Lower leg skin (tissue), 3 donors: ENCODE measurements around the gene GPR135.
A peak's percentile ranks its signal among the peaks of the same experiment; 100 is the strongest.

Experiments
- POLR2A ChIP-seq, 2 donors: fragments of 450-650 bp; IDR thresholded peaks; one replicate each; pipeline ENCODE4 v1.6.1; 2016 to 2017; ENCODE audit warnings: antibody characterized with exemption in 2 of 2, mild to moderate bottlenecking in 1 of 2, moderate library complexity in 1 of 2
- TF ChIP-seq, protein P1 (sequence below), 3 donors: fragments of 450-650 bp; IDR thresholded peaks; one replicate each; pipeline ENCODE4 v1.5.1; 2016; ENCODE audit warnings: antibody characterized with exemption in 3 of 3, mild to moderate bottlenecking in 3 of 3, moderate library complexity in 2 of 3

DNA sequence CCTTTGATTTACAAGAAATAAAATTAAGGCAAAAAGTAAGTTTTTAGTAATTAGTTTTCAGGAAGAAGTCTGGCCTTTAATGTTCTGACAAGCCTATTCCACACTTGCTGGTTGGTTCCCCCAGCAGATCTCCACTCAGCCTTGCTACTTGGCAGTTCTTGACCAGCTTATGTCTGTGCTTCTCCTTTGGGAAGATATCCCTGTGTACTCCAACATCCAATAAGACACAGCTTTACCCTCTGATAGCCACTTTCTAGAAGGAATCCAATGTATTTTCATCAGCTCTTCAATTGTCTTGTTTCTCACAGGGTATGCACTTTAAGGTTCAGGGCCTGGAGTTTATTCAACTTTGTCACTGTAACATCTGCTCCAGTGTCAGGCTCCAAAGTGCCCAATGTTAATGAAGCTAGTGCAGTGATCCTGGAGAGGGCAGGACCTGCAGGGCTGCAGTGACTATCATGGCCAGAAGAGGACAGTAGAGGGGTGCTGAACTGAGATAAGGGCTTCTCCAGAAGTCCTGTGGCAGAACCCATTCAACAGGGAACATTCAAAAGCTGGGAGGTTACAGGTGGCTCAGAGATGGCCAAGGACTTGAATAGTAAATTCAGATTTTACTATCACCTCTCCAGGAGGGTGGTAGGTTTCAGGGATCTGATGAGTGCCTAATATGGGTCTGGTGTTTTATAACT is 42.0 kb upstream of the GPR135 start:
- TF ChIP-seq, protein P1, sequence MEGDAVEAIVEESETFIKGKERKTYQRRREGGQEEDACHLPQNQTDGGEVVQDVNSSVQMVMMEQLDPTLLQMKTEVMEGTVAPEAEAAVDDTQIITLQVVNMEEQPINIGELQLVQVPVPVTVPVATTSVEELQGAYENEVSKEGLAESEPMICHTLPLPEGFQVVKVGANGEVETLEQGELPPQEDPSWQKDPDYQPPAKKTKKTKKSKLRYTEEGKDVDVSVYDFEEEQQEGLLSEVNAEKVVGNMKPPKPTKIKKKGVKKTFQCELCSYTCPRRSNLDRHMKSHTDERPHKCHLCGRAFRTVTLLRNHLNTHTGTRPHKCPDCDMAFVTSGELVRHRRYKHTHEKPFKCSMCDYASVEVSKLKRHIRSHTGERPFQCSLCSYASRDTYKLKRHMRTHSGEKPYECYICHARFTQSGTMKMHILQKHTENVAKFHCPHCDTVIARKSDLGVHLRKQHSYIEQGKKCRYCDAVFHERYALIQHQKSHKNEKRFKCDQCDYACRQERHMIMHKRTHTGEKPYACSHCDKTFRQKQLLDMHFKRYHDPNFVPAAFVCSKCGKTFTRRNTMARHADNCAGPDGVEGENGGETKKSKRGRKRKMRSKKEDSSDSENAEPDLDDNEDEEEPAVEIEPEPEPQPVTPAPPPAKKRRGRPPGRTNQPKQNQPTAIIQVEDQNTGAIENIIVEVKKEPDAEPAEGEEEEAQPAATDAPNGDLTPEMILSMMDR (IDR thresholded peaks at IDR 0.05), result peak in 1 of 3 donors; percentile 59
- no peak for TF ChIP-seq POLR2A (IDR thresholded peaks at IDR 0.05)
